ENCODE results near the gene PRDM9.
"Not testable (repeated sequence)": the region's sequence is repeated elsewhere in the genome, so short reads cannot be mapped to it uniquely, and the experiment has no call there.

Gene PRDM9

DNA sequence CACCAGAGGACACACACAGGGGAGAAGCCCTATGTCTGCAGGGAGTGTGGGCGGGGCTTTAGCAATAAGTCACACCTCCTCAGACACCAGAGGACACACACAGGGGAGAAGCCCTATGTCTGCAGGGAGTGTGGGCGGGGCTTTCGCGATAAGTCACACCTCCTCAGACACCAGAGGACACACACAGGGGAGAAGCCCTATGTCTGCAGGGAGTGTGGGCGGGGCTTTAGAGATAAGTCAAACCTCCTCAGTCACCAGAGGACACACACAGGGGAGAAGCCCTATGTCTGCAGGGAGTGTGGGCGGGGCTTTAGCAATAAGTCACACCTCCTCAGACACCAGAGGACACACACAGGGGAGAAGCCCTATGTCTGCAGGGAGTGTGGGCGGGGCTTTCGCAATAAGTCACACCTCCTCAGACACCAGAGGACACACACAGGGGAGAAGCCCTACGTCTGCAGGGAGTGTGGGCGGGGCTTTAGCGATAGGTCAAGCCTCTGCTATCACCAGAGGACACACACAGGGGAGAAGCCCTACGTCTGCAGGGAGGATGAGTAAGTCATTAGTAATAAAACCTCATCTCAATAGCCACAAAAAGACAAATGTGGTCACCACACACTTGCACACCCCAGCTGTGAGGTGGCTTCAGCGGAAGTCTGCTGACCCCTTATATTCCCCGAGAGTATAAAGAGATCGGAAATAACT, 20.0 kb downstream of the PRDM9 start:
- not testable (repeated sequence) for DNase-seq (ENCODE audit: low read depth)

- DNase-seq (ENCODE audit: low read depth), result no peak
Measured at GRCh38 chr5:23528677-23529076, 21.3 kb downstream of the PRDM9 start.

DNA sequence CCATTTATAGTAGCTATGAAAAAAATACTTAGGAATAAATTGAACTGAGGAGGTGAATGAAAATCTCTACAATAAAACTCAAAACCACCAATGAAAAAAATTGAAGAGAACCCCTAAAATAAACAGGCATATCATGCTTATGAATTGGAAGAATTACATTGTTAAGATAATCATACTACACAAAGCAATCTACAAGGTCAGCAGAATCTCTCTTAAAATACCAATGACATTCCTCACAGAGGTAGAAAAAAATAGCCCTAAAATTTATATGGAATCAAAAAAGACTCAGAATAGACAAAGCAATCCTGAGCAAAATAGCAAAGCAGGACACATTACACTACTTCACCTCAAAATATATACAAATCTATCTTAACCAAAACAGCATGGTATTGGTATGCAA, 23.2 kb downstream of the PRDM9 start:
- DNase-seq (ENCODE audit: low read depth), result no peak

GRCh38 chr5:23571059-23571458, 63.6 kb downstream of the PRDM9 start:
- no peak for DNase-seq (ENCODE audit: low read depth)
